Heart right ventricle (tissue), 16 donors: ENCODE data around the gene FRMD5. TPM values are rescaled to one million over a fixed set of nuclear protein-coding genes. Genes with fewer than 3 reads are reported as not detected.

Experiments used
- ATAC-seq, 8 donors: fragments of 200-7000 bp; cut with Tn5 transposase; one replicate each; pipeline ENCODE4 v1.9.1; 2020; ENCODE audit warnings: mild to moderate bottlenecking in 8 of 8, moderate library complexity in 8 of 8, moderate number of reproducible peaks in 1 of 8
- DNase-seq, 2 donors: peaks; one replicate each; pipeline ENCODE4 v3.0.0-alpha.2; 2020
- H3K27ac ChIP-seq, 10 donors: fragments of 200-600 bp; sonication (generic) in 2 of 10; one replicate each; pipeline versions ENCODE4 v1.5.0 to v1.8.0; 2020 to 2022; ENCODE audit warnings: mild to moderate bottlenecking in 3 of 10
- H3K27me3 ChIP-seq, 7 donors: fragments of 200-600 bp; one replicate each; pipeline ENCODE4 v1.8.0; 2021 to 2022; ENCODE audit warnings: mild to moderate bottlenecking in 2 of 7
- H3K36me3 ChIP-seq, 9 donors: fragments of 200-600 bp; sonication (generic) in 1 of 9; one replicate each; pipeline versions ENCODE4 v1.5.0 to v1.8.0; 2020 to 2022; ENCODE audit warnings: mild to moderate bottlenecking in 2 of 9
- H3K4me1 ChIP-seq, 9 donors: fragments of 200-600 bp; sonication (generic) in 1 of 9; one replicate each; pipeline versions ENCODE4 v1.5.0 to v1.8.0; 2020 to 2022; ENCODE audit warnings: mild to moderate bottlenecking in 4 of 9
- H3K4me3 ChIP-seq, 10 donors: fragments of 200-600 bp; sonication (generic) in 2 of 10; one replicate each; pipeline versions ENCODE4 v1.5.0 to v1.8.0; 2020 to 2022; ENCODE audit warnings: mild to moderate bottlenecking in 7 of 10, moderate library complexity in 2 of 10
- H3K9me3 ChIP-seq, 11 donors: fragments of 200-600 bp in 10 of 11; sonication (generic) in 2 of 11; one replicate each; pipeline versions ENCODE4 v1.5.0 to v1.8.0; 2013 to 2022; ENCODE audit warnings: mild to moderate bottlenecking in 2 of 11, control low read depth in 1 of 11, moderate library complexity in 1 of 11
- CTCF ChIP-seq, 9 donors: fragments of 200-600 bp; sonication (generic) in 2 of 9; IDR thresholded peaks; one replicate each; pipeline versions ENCODE4 v1.5.0 to v1.8.0; 2021 to 2022; ENCODE audit warnings: antibody characterized with exemption in 9 of 9, mild to moderate bottlenecking in 5 of 9, moderate library complexity in 1 of 9
- WGBS, 2 donors: extraction: QIAGEN DNeasy Blood & Tissue Kit; methylation state at CpG; one replicate each; pipeline ENCODE4 v1.1.7; 2013; ENCODE audit warnings: inconsistent platforms in 1 of 2; 5-methylcytosine and 5-hydroxymethylcytosine counted together
- intact Hi-C, 10 donors: fragments of 100-400 bp; cut with DNase I; formaldehyde crosslinking; loops; one replicate each; pipeline versions ENCODE4 v1.11.1 to v1.14.2; 2022
- polyA plus RNA-seq, 2 donors: library from polyadenylated mRNA; stranded (reverse); fragments of 200-250 nt; gene quantifications; one replicate each; pipeline ENCODE4 v1.2.3, GENCODE V29; 2013
- total RNA-seq, 10 donors: library from RNA; stranded (reverse); fragmentation: NEBNext Ultra II Directional in 3 of 10; extraction: Animal tissue kit (Norgen Biotek cat#: 25700) in 3 of 10; gene quantifications; one replicate each; pipeline versions ENCODE4 v1.2.1 to v1.2.4, GENCODE V29; 2021 to 2023
- donor health status: Arrhythmogenic right ventricular cardiomyopathy.
- donor health status: ischemic (EF 13 %, LVEDD 7.1; RV severe dilation, severe dysfunction).
- donor health status: healthy with polysubstance abuse.
- donor health status: DM: no; HTN: yes; CAD: no.
- donor health status: DM: no; HTN: no; CAD: no.
- donor health status: ischemic (EF 25% LVEDD 6.9; RV normal size, moderate dysfunction).
- donor health status: ischemic (EF 25% LVEDD 5.7; RV mildly dilated, moderate dysfunction).
- donor health status: healthy.
- donor health status: DM: yes; HTN: yes; CAD: no.
- donor health status: Ischemic cardiomyopathy.
- donor health status: ischemic (EF 35%, LVEDD 5.7; RV mildly dilated, moderate dysfunction).
- donor health status: nonischemic (EF 11% LVEDD 7.7; RV severe dilation, severe dysfunction).
- donor health status: DM: yes; HTN: yes; CAD: no.
- donor health status: PGD.
- donor health status: ischemic (EF 29% LVEDD 5.4; RV normal size, mild dysfunction).
- donor health status: nonischemic (EF 23%, LVEDD 6.1; RV moderate dilation, normal function).

FRMD5 gene
- total and polyA plus RNA-seq, 12 donors: 7.2 to 86.3 (median 55.3) TPM

- intact Hi-C loops: no loop called here
- Histone ChIP-seq H3K36me3 (no peaks in the 10 kb centered on the region), H3K4me1 (peaks cover 0 to 37% (median 3%) of the 10 kb centered on the region in 9 donors), H3K9me3 (no peaks in the 10 kb centered on the region), H3K4me3 (no peak overlapping the region), H3K27me3 (no peaks in the 10 kb centered on the region), H3K27ac (no peak overlapping the region)
- DNase-seq: no peak
- no peak for ATAC-seq
- 66 to 67% methylated on average over 3 of the region's 3 CpGs for WGBS, 2 donors
- no peak for TF ChIP-seq CTCF (IDR thresholded peaks at IDR 0.05)
Observed at GRCh38 chr15:43931790-43932435, 263.2 kb downstream of the FRMD5 start.

GRCh38 chr15:43931119-43931518, 264.0 kb downstream of the FRMD5 start:
- Histone ChIP-seq H3K4me1 (peaks cover 0 to 37% (median 3%) of the 10 kb centered on the region in 9 donors), H3K27me3 (no peaks in the 10 kb centered on the region), H3K36me3 (no peaks in the 10 kb centered on the region), H3K9me3 (no peaks in the 10 kb centered on the region), H3K4me3 (no peak overlapping the region), H3K27ac (no peak overlapping the region)
- intact Hi-C loops: no loop called here
- ATAC-seq: no peak
- DNase-seq: no peak
- 78 to 84% methylated on average over 3 of the region's 3 CpGs for WGBS, 2 donors
- no peak for TF ChIP-seq CTCF (IDR thresholded peaks at IDR 0.05)

- Histone ChIP-seq H3K4me3 (no peak overlapping the region), H3K9me3 (no peaks in the 10 kb centered on the region), H3K27me3 (no peaks in the 10 kb centered on the region), H3K4me1 (peaks cover 0 to 37% (median 3%) of the 10 kb centered on the region in 9 donors), H3K27ac (no peak overlapping the region), H3K36me3 (no peaks in the 10 kb centered on the region)
- intact Hi-C loops: no loop called here
- DNase-seq: peak; percentile 19 to 30
- no peak for TF ChIP-seq CTCF (IDR thresholded peaks at IDR 0.05)
- ATAC-seq: peak in 7 of 8 donors; percentile 55 to 96 (median 83)
- WGBS, 2 donors: 62 to 65% methylated on average over 5 of the region's 5 CpGs
Observed at GRCh38 chr15:43930556-43930955, 264.5 kb downstream of the FRMD5 start.

- Histone ChIP-seq H3K9me3 (no peaks in the 10 kb centered on the region), H3K27me3 (no peaks in the 10 kb centered on the region), H3K4me3 (no peak overlapping the region), H3K4me1 (peaks cover 0 to 37% (median 3%) of the 10 kb centered on the region in 9 donors), H3K27ac (no peak overlapping the region), H3K36me3 (no peaks in the 10 kb centered on the region)
- intact Hi-C loops: no loop called here
- TF ChIP-seq CTCF (IDR thresholded peaks at IDR 0.05): no peak
- DNase-seq (no peak), ATAC-seq (peak in 3 of 8 donors; percentile 21 to 37 (median 23))
- 26 to 40% methylated on average over 2 of the region's 2 CpGs for WGBS, 2 donors
Observed at GRCh38 chr15:43930079-43930478, 265.0 kb downstream of the FRMD5 start.
